H9 (cell line): ENCODE data around the gene BAG5. TPM values are rescaled to one million over a fixed set of nuclear protein-coding genes. Genes with fewer than 3 reads are reported as not detected.

ENCODE experiments used
- DNase-seq: peaks from one replicate; pipeline ENCODE4 v3.0.0-alpha.2; 2017
- H2AFZ ChIP-seq: one replicate; pipeline ENCODE4 v1.6.1; 2013; ENCODE audit warnings: mild to moderate bottlenecking, low read length, control low read depth, moderate library complexity
- H2AK5ac ChIP-seq: 2 replicates; pipeline ENCODE4 v1.6.1; 2013; ENCODE audit warnings: low read length, control low read depth, mixed read lengths; ENCODE audit not compliant: insufficient read length
- H2BK120ac ChIP-seq: one replicate; pipeline ENCODE4 v1.6.1; 2013; ENCODE audit warnings: low read depth, mild to moderate bottlenecking, low read length, control low read depth, inconsistent platforms; ENCODE audit not compliant: poor library complexity, severe bottlenecking
- H2BK12ac ChIP-seq: 2 replicates; pipeline ENCODE4 v1.6.1; 2013; ENCODE audit warnings: low read length, control low read depth, mixed read lengths, low read depth; ENCODE audit not compliant: insufficient read length
- H2BK15ac ChIP-seq: 2 replicates; pipeline ENCODE4 v1.6.1; 2013; ENCODE audit warnings: low read depth, low read length, control low read depth
- H2BK20ac ChIP-seq: one replicate; pipeline ENCODE4 v1.6.1; 2013; ENCODE audit warnings: low read depth, mild to moderate bottlenecking, low read length, control low read depth, inconsistent platforms; ENCODE audit not compliant: poor library complexity, severe bottlenecking
- H2BK5ac ChIP-seq: 2 replicates; pipeline ENCODE4 v1.6.1; 2013; ENCODE audit warnings: low read length, control low read depth, mixed read lengths; ENCODE audit not compliant: insufficient read length
- H3K14ac ChIP-seq: 2 replicates; pipeline ENCODE4 v1.6.1; 2013; ENCODE audit warnings: low read length, control low read depth; ENCODE audit not compliant: insufficient read depth
- H3K18ac ChIP-seq: 2 replicates; pipeline ENCODE4 v1.6.1; 2013; ENCODE audit warnings: low read depth, mild to moderate bottlenecking, mixed read lengths, low read length, control low read depth; ENCODE audit not compliant: insufficient read length
- H3K23ac ChIP-seq: 2 replicates; pipeline ENCODE4 v1.6.1; 2013; ENCODE audit warnings: low read length, control low read depth, mixed read lengths, low read depth; ENCODE audit not compliant: insufficient read length
- H3K23me2 ChIP-seq: 2 replicates; pipeline ENCODE4 v1.6.1; 2013; ENCODE audit warnings: low read depth, mild to moderate bottlenecking, mixed read lengths, low read length, control low read depth; ENCODE audit not compliant: insufficient read length, poor library complexity, severe bottlenecking
- H3K27ac ChIP-seq: 2 replicates; pipeline ENCODE4 v1.5.1; 2013; ENCODE audit warnings: low read length, control low read depth, mixed read lengths, low read depth; ENCODE audit not compliant: insufficient read length
- H3K27me3 ChIP-seq: 2 replicates; pipeline ENCODE4 v1.6.1; 2013; ENCODE audit warnings: low read length, control low read depth, inconsistent platforms; ENCODE audit not compliant: insufficient read depth
- H3K4ac ChIP-seq: 2 replicates; pipeline ENCODE4 v1.6.1; 2013; ENCODE audit warnings: low read depth, mild to moderate bottlenecking, control low read depth, inconsistent platforms, low read length, moderate library complexity
- H3K4me1 ChIP-seq: 2 replicates; pipeline ENCODE4 v1.6.1; 2013; ENCODE audit warnings: low read length, control low read depth, inconsistent platforms; ENCODE audit not compliant: insufficient read depth
- H3K4me2 ChIP-seq: 2 replicates; pipeline ENCODE4 v1.6.1; 2013; ENCODE audit warnings: low read length, control low read depth, mixed read lengths; ENCODE audit not compliant: insufficient read length, insufficient read depth
- H3K56ac ChIP-seq: 2 replicates; pipeline ENCODE4 v1.6.1; 2013; ENCODE audit warnings: low read depth, mild to moderate bottlenecking, mixed read lengths, low read length, control low read depth; ENCODE audit not compliant: insufficient read length
- H3K79me1 ChIP-seq: 2 replicates; pipeline ENCODE4 v1.6.1; 2013; ENCODE audit warnings: low read depth, mild to moderate bottlenecking, moderate library complexity, low read length, control low read depth, inconsistent platforms; ENCODE audit not compliant: insufficient read depth, poor library complexity, severe bottlenecking
- H3K79me2 ChIP-seq: 2 replicates; pipeline ENCODE4 v1.6.1; 2013; ENCODE audit warnings: low read length, control low read depth, inconsistent platforms; ENCODE audit not compliant: insufficient read depth
- H3K9ac ChIP-seq: 2 replicates; pipeline ENCODE4 v1.6.1; 2013; ENCODE audit warnings: low read length, control low read depth, mixed read lengths; ENCODE audit not compliant: insufficient read length; ENCODE audit errors: extremely low read depth
- H3K9me3 ChIP-seq: one replicate; pipeline ENCODE4 v1.6.1; 2013; ENCODE audit warnings: low read depth, low read length, inconsistent platforms; ENCODE audit not compliant: control insufficient read depth
- H3T11ph ChIP-seq: one replicate; pipeline ENCODE4 v1.6.1; 2013; ENCODE audit warnings: mild to moderate bottlenecking, low read length, control low read depth, inconsistent platforms
- H4K20me1 ChIP-seq: one replicate; pipeline ENCODE4 v1.6.1; 2013; ENCODE audit not compliant: control insufficient read depth, insufficient read length, insufficient read depth
- H4K5ac ChIP-seq: 2 replicates; pipeline ENCODE4 v1.6.1; 2013; ENCODE audit warnings: low read depth, mild to moderate bottlenecking, mixed read lengths, low read length, control low read depth; ENCODE audit not compliant: insufficient read length
- H4K8ac ChIP-seq: replicated peaks from 2 replicates; pipeline ENCODE4 v1.6.1; 2013; ENCODE audit warnings: low read length, control low read depth, mixed read lengths, low read depth; ENCODE audit not compliant: insufficient read length
- H4K91ac ChIP-seq: 2 replicates; pipeline ENCODE4 v1.6.1; 2013; ENCODE audit warnings: low read depth, mild to moderate bottlenecking, moderate library complexity, mixed read lengths, low read length, control low read depth; ENCODE audit not compliant: insufficient read length
- H3K27ac Mint-ChIP-seq, 3 experiments: 2 replicates in 2 of 3; 3 replicates in 1 of 3; pipeline ENCODE4 v1.8.0; 2020 to 2021; ENCODE audit warnings: mixed read lengths in 3 of 3, mild to moderate bottlenecking in 1 of 3, moderate library complexity in 1 of 3
- H3K27me3 Mint-ChIP-seq: 2 replicates; pipeline ENCODE4 v1.8.0; 2021; ENCODE audit warnings: low read depth, mild to moderate bottlenecking, moderate library complexity, mixed read lengths
- H3K36me3 Mint-ChIP-seq, 3 experiments: 2 replicates in 2 of 3; 3 replicates in 1 of 3; pipeline ENCODE4 v1.8.0; 2020 to 2021; ENCODE audit warnings: low read depth in 3 of 3, mixed read lengths in 3 of 3; ENCODE audit not compliant: insufficient read depth in 1 of 3
- H3K4me1 Mint-ChIP-seq, 2 experiments: 2 replicates each; pipeline ENCODE4 v1.8.0; 2020; ENCODE audit warnings: mixed read lengths in 2 of 2
- H3K4me3 Mint-ChIP-seq, 2 experiments: 2 replicates in 1 of 2; 3 replicates in 1 of 2; pipeline ENCODE4 v1.8.0; 2020 to 2021; ENCODE audit warnings: mild to moderate bottlenecking in 2 of 2, mixed read lengths in 2 of 2, moderate library complexity in 1 of 2
- H3K9me3 Mint-ChIP-seq, 2 experiments: 2 replicates in 1 of 2; 3 replicates in 1 of 2; pipeline ENCODE4 v1.8.0; 2020; ENCODE audit warnings: mild to moderate bottlenecking in 2 of 2, mixed read lengths in 2 of 2, moderate library complexity in 1 of 2
- WGBS: extraction: QIAGEN DNeasy Blood & Tissue Kit; methylation state at CpG from one replicate; pipeline ENCODE4 v1.1.7; 2013; ENCODE audit warnings: missing lambda C conversion rate, low lambda C conversion rate, mixed read lengths; ENCODE audit not compliant: insufficient read length; ENCODE audit errors: extremely low coverage; 5-methylcytosine and 5-hydroxymethylcytosine counted together
- total RNA-seq: library from RNA; stranded (reverse); gene quantifications from 2 replicates; pipeline ENCODE4 v1.2.1, GENCODE V29; 2021
- TF ChIP-seq, protein P1 (sequence below): fragments of 200-600 bp; sonication (generic); conservative IDR thresholded peaks from 3 replicates; pipeline ENCODE4 v1.8.0; 2021; ENCODE audit warnings: antibody characterized with exemption, mild to moderate bottlenecking

BAG5 gene
- total RNA-seq, 1 experiment from 2014 or later = 38.0 TPM

DNA sequence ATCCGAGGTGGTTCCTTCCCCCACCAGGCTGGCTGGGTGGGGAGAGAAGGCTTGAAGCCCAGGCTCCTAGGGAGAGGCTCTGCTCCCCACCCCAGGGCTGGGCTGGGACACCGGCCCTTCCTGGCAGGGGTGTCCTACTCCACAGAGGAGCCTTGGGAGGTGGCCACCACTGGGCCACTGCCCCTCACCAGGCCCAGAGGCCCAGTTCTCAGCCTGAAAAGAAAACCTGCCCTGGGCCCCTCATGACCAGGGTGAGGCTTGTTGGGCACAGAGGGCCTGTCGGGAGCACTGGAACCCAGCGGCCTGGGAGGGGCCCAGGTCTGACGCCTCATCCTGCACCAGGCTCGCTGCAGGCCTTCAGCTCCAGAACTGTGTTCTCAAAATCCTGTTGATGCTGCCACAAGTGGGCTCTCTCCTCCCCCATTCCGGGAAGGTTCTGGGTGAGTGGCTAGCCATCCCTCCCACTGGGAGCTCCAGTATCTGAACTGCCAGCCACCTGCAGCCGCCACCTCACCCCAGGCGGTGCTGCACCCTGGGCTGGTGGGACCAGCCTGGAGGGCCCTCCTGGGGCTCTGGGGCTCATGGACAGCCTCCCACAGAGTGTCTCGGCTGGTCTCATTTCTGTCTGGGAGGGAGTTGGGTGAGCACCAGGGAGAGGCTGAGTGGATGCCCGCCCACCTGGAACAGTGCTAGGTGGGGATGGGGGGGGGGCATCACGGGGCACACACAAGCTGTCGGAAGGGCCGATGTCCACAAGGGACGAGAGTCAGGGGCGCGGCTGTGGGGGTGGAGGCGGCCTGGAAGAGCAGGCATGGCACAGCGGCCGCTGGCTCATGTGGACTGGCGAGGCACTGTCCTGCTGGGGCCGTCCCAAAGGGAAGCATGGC lies 11.8 kb downstream of the BAG5 start:
- Histone ChIP-seq H2BK15ac (no peak overlapping the region), H3K79me1 (no peaks in the 10 kb centered on the region), H3K9me3 (no peaks in the 10 kb centered on the region), H3K4ac (no peak overlapping the region), H3K14ac (no peak overlapping the region), H4K91ac (no peak overlapping the region), H3K23ac (no peak overlapping the region), H2BK5ac (no peak overlapping the region), H3K18ac (no peak overlapping the region), H4K8ac (no peak overlapping the region), H3K4me1 (no peaks in the 10 kb centered on the region), H2AK5ac (no peak overlapping the region), H3K23me2 (no peaks in the 10 kb centered on the region), H3K4me2 (no peak overlapping the region), H3K27ac (no peak overlapping the region), H3K56ac (no peak overlapping the region), H3K27me3 (no peaks in the 10 kb centered on the region), H2BK20ac (no peak overlapping the region), H3K79me2 (no peaks in the 10 kb centered on the region), H2BK120ac (no peak overlapping the region), H2BK12ac (no peak overlapping the region), H4K20me1 (no peaks in the 10 kb centered on the region), H3T11ph (no peak overlapping the region), H2AFZ (no peak overlapping the region), H4K5ac (no peak overlapping the region), H3K9ac (no peak overlapping the region)
- Mint-ChIP-seq H3K9me3 (no peaks in the 10 kb centered on the region), H3K27ac (no peak overlapping the region), H3K4me3 (no peak overlapping the region), H3K36me3 (peaks cover 0 to 3% (median 0%) of the 10 kb centered on the region in 3 experiments; a peak in 1 of 7 replicates), H3K27me3 (no peaks in the 10 kb centered on the region; the same call in 1 of the 2 replicates), H3K4me1 (peaks cover 8 to 9% of the 10 kb centered on the region in 2 experiments)
- DNase-seq = no peak
- no CpG with 5 or more reads among the region's 22 CpGs for WGBS
- TF ChIP-seq, protein P1, sequence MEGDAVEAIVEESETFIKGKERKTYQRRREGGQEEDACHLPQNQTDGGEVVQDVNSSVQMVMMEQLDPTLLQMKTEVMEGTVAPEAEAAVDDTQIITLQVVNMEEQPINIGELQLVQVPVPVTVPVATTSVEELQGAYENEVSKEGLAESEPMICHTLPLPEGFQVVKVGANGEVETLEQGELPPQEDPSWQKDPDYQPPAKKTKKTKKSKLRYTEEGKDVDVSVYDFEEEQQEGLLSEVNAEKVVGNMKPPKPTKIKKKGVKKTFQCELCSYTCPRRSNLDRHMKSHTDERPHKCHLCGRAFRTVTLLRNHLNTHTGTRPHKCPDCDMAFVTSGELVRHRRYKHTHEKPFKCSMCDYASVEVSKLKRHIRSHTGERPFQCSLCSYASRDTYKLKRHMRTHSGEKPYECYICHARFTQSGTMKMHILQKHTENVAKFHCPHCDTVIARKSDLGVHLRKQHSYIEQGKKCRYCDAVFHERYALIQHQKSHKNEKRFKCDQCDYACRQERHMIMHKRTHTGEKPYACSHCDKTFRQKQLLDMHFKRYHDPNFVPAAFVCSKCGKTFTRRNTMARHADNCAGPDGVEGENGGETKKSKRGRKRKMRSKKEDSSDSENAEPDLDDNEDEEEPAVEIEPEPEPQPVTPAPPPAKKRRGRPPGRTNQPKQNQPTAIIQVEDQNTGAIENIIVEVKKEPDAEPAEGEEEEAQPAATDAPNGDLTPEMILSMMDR = no peak
